HG02759 (cell line): ENCODE results near the gene RAPGEF1.
"Not testable (repeated sequence)": the region's sequence is repeated elsewhere in the genome, so short reads cannot be mapped to it uniquely, and the experiment has no call there.

Experiments used
- ATAC-seq: cut with Tn5 transposase; IDR thresholded peaks from one replicate; pipeline ENCODE4 v1.9.1; 2021; ENCODE audit warnings: mild to moderate bottlenecking, moderate library complexity; ENCODE audit not compliant: unreplicated experiment

RAPGEF1 gene

GRCh38 chr9:131692612-131693562 is 47.0 kb downstream of the RAPGEF1 start:
- ATAC-seq: no peak

DNA sequence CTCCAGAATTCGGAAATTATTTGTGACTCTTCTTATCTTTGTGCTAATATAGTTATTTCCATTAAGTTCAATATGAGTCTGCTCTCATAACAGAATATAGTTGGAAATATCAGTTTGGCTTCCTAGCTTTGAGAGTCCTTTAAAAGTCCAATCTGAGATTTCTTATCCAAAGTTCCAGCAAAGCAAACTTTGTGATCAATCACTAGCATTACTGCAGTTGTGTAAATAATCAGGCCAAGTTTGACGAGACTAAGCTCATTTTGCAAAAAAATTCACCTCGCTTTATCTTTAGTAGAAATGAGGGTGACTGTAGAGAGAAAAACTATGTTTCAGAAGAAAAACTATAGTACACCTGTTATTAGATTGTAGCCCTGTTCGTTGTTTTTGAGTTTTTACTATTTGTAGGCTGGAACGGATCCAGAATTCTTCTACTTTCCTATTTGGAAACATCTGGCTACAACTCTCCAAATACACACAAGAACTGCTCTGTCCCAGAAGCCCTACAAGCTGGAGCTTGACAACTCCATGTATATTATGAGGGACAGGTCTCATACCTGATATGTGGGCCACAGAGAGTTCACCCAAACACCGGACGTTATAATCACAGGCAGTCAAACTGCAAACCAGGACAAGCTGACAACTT is 47.8 kb downstream of the RAPGEF1 start:
- ATAC-seq: no peak

DNA sequence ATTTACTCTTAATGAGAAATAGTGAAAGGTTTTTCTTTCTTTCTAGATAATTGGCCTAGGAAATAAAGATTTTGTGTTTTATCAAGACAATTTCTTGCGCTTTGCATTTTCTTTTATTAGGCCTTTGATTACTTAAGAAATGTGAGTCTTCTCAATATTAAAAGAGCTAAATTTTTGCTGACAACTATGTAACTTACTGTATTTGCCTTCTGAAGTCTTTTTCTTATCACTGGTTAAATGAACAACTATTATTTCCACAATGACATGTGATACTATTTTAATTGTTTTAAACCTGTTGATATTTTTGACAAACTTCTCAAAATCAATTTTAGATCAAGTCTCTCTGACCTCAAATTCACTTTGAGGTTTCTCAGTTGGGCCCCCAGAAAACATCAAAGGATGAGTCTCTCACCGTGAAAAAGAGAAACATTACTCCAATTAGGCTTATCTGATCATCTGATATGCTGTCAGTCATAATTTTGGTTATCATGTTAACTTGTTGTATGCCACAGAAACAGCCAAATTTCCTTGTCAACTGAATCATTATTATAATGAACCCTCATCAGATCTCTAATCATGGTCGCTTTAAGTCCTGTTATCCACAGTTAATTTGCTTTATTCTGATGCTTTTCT is 48.8 kb downstream of the RAPGEF1 start:
- no peak for ATAC-seq

GRCh38 chr9:131690462-131690861 is 49.4 kb downstream of the RAPGEF1 start:
- no peak for ATAC-seq

GRCh38 chr9:131688377-131688776 is 51.5 kb downstream of the RAPGEF1 start:
- no peak for ATAC-seq

- no peak for ATAC-seq
Measured at GRCh38 chr9:131685753-131686706, 53.8 kb downstream of the RAPGEF1 start.

GRCh38 chr9:131683094-131683493 is 56.8 kb downstream of the RAPGEF1 start:
- not testable (repeated sequence) for ATAC-seq

DNA sequence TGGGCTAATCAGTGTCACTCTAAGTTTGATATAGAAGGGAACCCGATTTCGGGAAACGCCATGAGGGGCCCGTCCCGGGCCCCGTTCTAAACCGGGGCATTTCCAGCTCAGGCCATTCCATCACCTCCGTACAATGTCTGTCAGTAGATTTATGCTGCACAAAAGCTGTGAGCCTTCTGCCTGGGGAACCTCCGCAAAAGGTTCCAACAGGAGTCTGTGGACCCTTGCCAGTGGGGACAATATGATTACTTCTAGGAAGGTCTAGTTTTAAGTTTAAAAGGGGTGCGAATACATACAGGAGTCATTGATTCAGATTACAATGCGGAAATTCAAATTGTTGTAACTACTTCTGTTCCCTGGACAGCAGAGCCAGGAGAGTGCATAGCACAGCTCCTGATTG is 57.6 kb downstream of the RAPGEF1 start:
- no peak for ATAC-seq

- ATAC-seq: not testable (repeated sequence)
Measured at GRCh38 chr9:131681826-131682225, 58.0 kb downstream of the RAPGEF1 start.

- not testable (repeated sequence) for ATAC-seq
Measured at GRCh38 chr9:131681108-131681507, 58.8 kb downstream of the RAPGEF1 start.

GRCh38 chr9:131679261-131680020 is 60.4 kb downstream of the RAPGEF1 start:
- no peak for ATAC-seq

DNA sequence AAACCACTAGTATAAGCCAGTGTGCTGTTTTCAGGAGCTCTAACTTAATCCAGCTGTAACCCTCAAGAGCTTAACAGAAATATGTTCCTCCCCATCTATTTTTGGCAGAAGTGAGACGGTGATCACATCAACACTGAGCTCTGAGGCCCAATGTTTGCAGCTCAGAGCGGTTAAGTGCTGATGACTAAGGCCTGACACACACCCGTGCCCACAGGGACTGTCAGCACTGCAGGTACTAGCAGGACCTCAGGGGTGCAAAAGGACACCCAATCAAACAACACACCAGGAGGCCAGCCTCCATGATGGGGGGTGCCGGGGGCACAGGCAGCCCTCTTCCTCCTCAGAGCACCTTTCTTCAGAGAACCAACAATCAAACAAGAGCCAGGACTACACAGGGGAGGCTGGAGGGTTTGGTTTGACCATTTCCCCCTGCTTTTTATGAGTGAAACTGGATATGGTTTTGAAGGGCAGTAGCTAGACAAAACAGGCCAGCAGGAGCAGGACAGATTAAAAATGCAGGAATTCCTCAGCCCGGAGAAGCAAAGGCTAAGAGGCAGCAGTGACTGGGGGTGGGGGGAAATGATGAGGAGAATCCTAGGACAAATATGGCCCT is 61.3 kb downstream of the RAPGEF1 start:
- ATAC-seq: peak; percentile 86

GRCh38 chr9:131677444-131678180 is 62.3 kb downstream of the RAPGEF1 start:
- peak; percentile 38 for ATAC-seq

DNA sequence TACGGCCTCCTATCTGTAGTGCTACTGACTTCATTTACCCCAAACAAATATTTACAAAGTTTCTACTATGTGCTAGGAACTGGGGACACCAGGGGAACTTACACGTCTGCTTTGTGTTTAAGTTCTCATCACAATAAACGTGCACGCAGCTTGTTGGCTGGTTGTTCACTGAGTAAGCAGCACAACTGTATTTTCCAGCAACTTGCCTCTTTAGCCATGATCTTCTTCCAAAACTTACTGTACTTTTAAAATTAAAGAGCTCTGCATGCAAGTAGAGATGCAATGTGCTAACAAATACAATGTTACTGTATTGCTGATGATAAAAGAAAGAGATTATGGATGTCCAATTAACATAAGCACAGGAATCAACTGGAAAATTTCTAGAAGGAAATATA is 62.8 kb downstream of the RAPGEF1 start:
- ATAC-seq: no peak

GRCh38 chr9:131676431-131676972 is 63.4 kb downstream of the RAPGEF1 start:
- no peak for ATAC-seq

- ATAC-seq: no peak
Measured at GRCh38 chr9:131675437-131676022, 64.3 kb downstream of the RAPGEF1 start.

GRCh38 chr9:131674425-131675421 is 65.2 kb downstream of the RAPGEF1 start:
- ATAC-seq: no peak
